ENCODE measurements around the gene ASPRV1.

DNA sequence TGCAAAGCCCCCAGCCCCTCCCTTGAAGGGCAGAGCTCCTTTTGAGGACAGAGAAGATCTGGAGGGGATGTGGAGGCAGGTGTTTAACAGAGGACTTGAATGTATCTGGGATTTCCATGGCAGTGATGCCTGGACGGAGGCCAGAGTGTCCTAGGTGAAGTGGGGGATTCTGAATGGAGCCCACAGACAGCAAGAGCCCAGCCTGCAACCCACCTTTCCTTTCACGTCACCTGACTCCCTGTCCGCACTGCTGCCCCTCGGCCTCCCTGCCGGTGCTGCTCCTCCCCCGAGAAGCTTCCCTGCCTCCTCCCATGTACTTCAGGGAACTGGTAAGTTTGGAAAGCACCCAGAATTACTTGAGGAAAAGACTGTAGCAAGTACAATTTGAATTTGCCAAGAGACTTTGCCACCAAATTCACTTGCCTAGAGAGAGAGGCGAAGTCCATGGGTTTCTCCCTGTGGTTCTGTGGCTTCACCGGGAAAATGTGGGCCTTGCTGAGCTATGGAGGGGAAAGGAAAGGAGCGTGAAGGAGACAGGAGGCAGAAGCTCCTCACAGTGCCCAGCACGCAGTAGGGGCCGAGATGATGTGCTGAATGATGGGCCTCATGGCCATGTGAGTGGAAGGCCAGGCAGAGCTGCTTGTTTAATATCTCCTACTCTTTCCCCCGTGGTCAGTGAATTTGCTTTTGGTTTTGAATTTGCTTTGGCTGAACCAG, 13.9 kb upstream of the ASPRV1 start:
- no peak for TF ChIP-seq CTCF (IDR thresholded peaks at IDR 0.05; ENCODE audit: extremely low read depth in 1 of 2, insufficient read depth in 1 of 2, low read depth in 1 of 2, low read length in 2 of 2)
- TF ChIP-seq POLR2A (IDR thresholded peaks at IDR 0.05; ENCODE audit: low read depth, low read length): no peak
- TF ChIP-seq EZH2 (IDR thresholded peaks at IDR 0.05; ENCODE audit: borderline replicate concordance, low read depth, low read length, severe bottlenecking): no peak

All from endothelial cell of umbilical vein (primary cell).